NK-92 treated with Interleukin-12 subunit alpha and Interleukin-12 subunit beta, amount 100 ng/mL, for 24 hours (cell line): ENCODE data around the gene CMTR1.

Experiments used
- DNase-seq: peaks from one replicate; lab custom pipeline; 2025; lab: John Stamatoyannopoulos, UW

Gene CMTR1

GRCh38 chr6:37477656-37478435 is 44.8 kb downstream of the CMTR1 start:
- no peak for DNase-seq

- DNase-seq, result no peak
Observed at GRCh38 chr6:37478827-37479226, 45.8 kb downstream of the CMTR1 start.

- DNase-seq, result no peak
Observed at GRCh38 chr6:37479266-37479854, 46.3 kb downstream of the CMTR1 start.

GRCh38 chr6:37480118-37480736 is 47.2 kb downstream of the CMTR1 start:
- no peak for DNase-seq

GRCh38 chr6:37480951-37481534 is 48.0 kb downstream of the CMTR1 start:
- DNase-seq, result no peak

- no peak for DNase-seq
Observed at GRCh38 chr6:37481711-37482605, 48.9 kb downstream of the CMTR1 start.

- DNase-seq, result no peak
Observed at GRCh38 chr6:37482606-37483251, 49.7 kb downstream of the CMTR1 start.

GRCh38 chr6:37483252-37483901 is 50.4 kb downstream of the CMTR1 start:
- DNase-seq, result no peak

GRCh38 chr6:37483917-37484785 is 51.1 kb downstream of the CMTR1 start:
- peak; percentile 22 for DNase-seq

GRCh38 chr6:37484786-37485170 is 51.8 kb downstream of the CMTR1 start:
- no peak for DNase-seq

GRCh38 chr6:37485291-37485702 is 52.3 kb downstream of the CMTR1 start:
- DNase-seq, result no peak

GRCh38 chr6:37486121-37486839 is 53.3 kb downstream of the CMTR1 start:
- DNase-seq, result no peak

- DNase-seq, result no peak
Observed at GRCh38 chr6:37487591-37488380, 54.8 kb downstream of the CMTR1 start.

GRCh38 chr6:37488476-37488875 is 55.5 kb downstream of the CMTR1 start:
- no peak for DNase-seq

GRCh38 chr6:37489697-37490336 is 56.8 kb downstream of the CMTR1 start:
- DNase-seq, result no peak

- DNase-seq, result no peak
Observed at GRCh38 chr6:37490536-37491170, 57.6 kb downstream of the CMTR1 start.

- no peak for DNase-seq
Observed at GRCh38 chr6:37491171-37491829, 58.3 kb downstream of the CMTR1 start.
